Endodermal cell (in vitro differentiated cells): ENCODE measurements around the gene GPR150. TPM values are rescaled to one million over a fixed set of nuclear protein-coding genes. Genes with fewer than 3 reads are reported as not detected.

Experiments
- DNase-seq: peaks from one replicate; pipeline ENCODE4 v3.0.0-alpha.2; 2017
- H3K27ac ChIP-seq: 2 replicates; pipeline ENCODE4 v1.5.1; 2013; ENCODE audit warnings: mild to moderate bottlenecking, low read depth, low read length, moderate library complexity
- H3K27me3 ChIP-seq: 2 replicates; pipeline ENCODE4 v1.6.1; 2013; ENCODE audit warnings: mild to moderate bottlenecking, low read length, moderate library complexity; ENCODE audit not compliant: insufficient read depth, control insufficient read depth, poor library complexity, severe bottlenecking
- H3K36me3 ChIP-seq: 2 replicates; pipeline ENCODE4 v1.7.0; 2013; ENCODE audit warnings: mild to moderate bottlenecking, low read length, moderate library complexity; ENCODE audit not compliant: control insufficient read depth, insufficient read depth
- H3K4me1 ChIP-seq: one replicate; pipeline ENCODE4 v1.7.0; 2013; ENCODE audit warnings: low read length; ENCODE audit not compliant: control insufficient read depth, insufficient read depth
- H3K4me3 ChIP-seq: 2 replicates; pipeline ENCODE4 v1.5.1; 2013; ENCODE audit warnings: mild to moderate bottlenecking, low read length, moderate library complexity
- H3K9ac ChIP-seq: 2 replicates; pipeline ENCODE4 v1.6.1; 2013; ENCODE audit warnings: mild to moderate bottlenecking, low read length, moderate library complexity; ENCODE audit not compliant: poor library complexity, severe bottlenecking; ENCODE audit errors: extremely low read depth
- H3K9me3 ChIP-seq: 2 replicates; pipeline ENCODE4 v1.6.1; 2013; ENCODE audit warnings: mild to moderate bottlenecking, low read length, moderate library complexity; ENCODE audit not compliant: control insufficient read depth
- H3K27ac Mint-ChIP-seq: 2 replicates; pipeline ENCODE4 v1.8.0; 2020; ENCODE audit warnings: mixed read lengths
- H3K27me3 Mint-ChIP-seq: 2 replicates; pipeline ENCODE4 v1.8.0; 2021; ENCODE audit warnings: mild to moderate bottlenecking, mixed read lengths; ENCODE audit not compliant: insufficient read depth
- H3K36me3 Mint-ChIP-seq: 2 replicates; pipeline ENCODE4 v1.8.0; 2020; ENCODE audit warnings: low read depth, mixed read lengths
- H3K4me1 Mint-ChIP-seq: 2 replicates; pipeline ENCODE4 v1.8.0; 2020; ENCODE audit warnings: mixed read lengths
- H3K4me3 Mint-ChIP-seq: 2 replicates; pipeline ENCODE4 v1.8.0; 2020; ENCODE audit warnings: mild to moderate bottlenecking, moderate library complexity, mixed read lengths
- H3K9me3 Mint-ChIP-seq: 2 replicates; pipeline ENCODE4 v1.8.0; 2020; ENCODE audit warnings: mild to moderate bottlenecking, mixed read lengths
- WGBS, 2 experiments: methylation state at CpG; one replicate each; pipeline versions ENCODE4 v1.1.5 to v1.1.7; 2013; ENCODE audit warnings: missing lambda C conversion rate in 2 of 2, mixed read lengths in 1 of 2; ENCODE audit not compliant: insufficient coverage in 1 of 2, insufficient read length in 1 of 2; 5-methylcytosine and 5-hydroxymethylcytosine counted together
- total RNA-seq, 2 donors: library from RNA; stranded (reverse); fragmentation: NEBNext Ultra II Directional in 1 of 2; extraction: Animal tissue kit (Norgen Biotek cat#: 25700) in 1 of 2; gene quantifications; 2 replicates in 1 of 2; 3 replicates in 1 of 2; pipeline ENCODE4 v1.2.1, GENCODE V29; 2021
- TF ChIP-seq, protein P1 (sequence below): fragments of 200-600 bp; sonication (generic); conservative IDR thresholded peaks from 2 replicates; pipeline ENCODE4 v1.5.0; 2021; ENCODE audit warnings: antibody characterized with exemption, mild to moderate bottlenecking

GPR150 gene
- total RNA-seq, 2 donors from 2014 or later: 0.13 to 0.22 TPM

GRCh38 chr5:95633671-95634070, 13.8 kb downstream of the GPR150 start:
- Mint-ChIP-seq H3K36me3 (no peaks in the 10 kb centered on the region), H3K9me3 (peaks cover 13% of the 10 kb centered on the region), H3K27me3 (no peaks in the 10 kb centered on the region), H3K27ac (no peak overlapping the region), H3K4me3 (no peak overlapping the region), H3K4me1 (peaks cover 11% of the 10 kb centered on the region)
- Histone ChIP-seq H3K27me3 (no peaks in the 10 kb centered on the region), H3K4me3 (no peak overlapping the region), H3K9ac (no peak overlapping the region), H3K27ac (no peak overlapping the region), H3K4me1 (peaks cover 4% of the 10 kb centered on the region), H3K9me3 (peaks cover 9% of the 10 kb centered on the region), H3K36me3 (no peaks in the 10 kb centered on the region)
- no peak for DNase-seq
- TF ChIP-seq, protein P1, sequence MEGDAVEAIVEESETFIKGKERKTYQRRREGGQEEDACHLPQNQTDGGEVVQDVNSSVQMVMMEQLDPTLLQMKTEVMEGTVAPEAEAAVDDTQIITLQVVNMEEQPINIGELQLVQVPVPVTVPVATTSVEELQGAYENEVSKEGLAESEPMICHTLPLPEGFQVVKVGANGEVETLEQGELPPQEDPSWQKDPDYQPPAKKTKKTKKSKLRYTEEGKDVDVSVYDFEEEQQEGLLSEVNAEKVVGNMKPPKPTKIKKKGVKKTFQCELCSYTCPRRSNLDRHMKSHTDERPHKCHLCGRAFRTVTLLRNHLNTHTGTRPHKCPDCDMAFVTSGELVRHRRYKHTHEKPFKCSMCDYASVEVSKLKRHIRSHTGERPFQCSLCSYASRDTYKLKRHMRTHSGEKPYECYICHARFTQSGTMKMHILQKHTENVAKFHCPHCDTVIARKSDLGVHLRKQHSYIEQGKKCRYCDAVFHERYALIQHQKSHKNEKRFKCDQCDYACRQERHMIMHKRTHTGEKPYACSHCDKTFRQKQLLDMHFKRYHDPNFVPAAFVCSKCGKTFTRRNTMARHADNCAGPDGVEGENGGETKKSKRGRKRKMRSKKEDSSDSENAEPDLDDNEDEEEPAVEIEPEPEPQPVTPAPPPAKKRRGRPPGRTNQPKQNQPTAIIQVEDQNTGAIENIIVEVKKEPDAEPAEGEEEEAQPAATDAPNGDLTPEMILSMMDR: no peak
- 96 to 100% methylated on average over 2 to 3 of the region's 3 CpGs for WGBS, 2 experiments

DNA sequence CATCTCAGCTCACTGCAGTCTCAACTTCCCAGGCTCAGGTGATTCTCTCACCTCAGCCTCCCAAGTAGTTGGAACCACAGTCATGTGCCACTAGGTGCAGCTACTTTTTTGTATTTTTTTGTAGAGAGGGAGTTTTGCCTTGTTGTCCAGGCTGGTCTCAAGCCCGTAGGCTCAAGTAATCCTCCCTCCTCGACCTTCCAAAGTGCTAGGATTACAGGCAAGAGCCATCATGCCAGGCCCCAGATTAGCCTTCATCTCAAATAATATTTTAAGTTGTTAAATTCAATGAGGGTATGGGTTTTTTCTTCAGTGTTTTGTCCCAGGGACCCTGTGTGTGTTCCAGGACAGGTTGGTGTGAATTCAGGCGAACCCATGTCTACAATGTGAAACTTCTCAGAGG, 14.2 kb downstream of the GPR150 start:
- Histone ChIP-seq H3K4me3 (no peak overlapping the region), H3K27ac (no peak overlapping the region), H3K36me3 (no peaks in the 10 kb centered on the region), H3K9me3 (peaks cover 5% of the 10 kb centered on the region), H3K4me1 (peaks cover 4% of the 10 kb centered on the region), H3K27me3 (no peaks in the 10 kb centered on the region), H3K9ac (no peak overlapping the region)
- 91% methylated on average over 3 of the region's 3 CpGs; no CpG with 5 or more reads in 1 of the 2 experiments for WGBS, 2 experiments
- Mint-ChIP-seq H3K27ac (no peak overlapping the region), H3K27me3 (no peaks in the 10 kb centered on the region), H3K36me3 (no peaks in the 10 kb centered on the region), H3K9me3 (peaks cover 9% of the 10 kb centered on the region), H3K4me3 (no peak overlapping the region), H3K4me1 (peaks cover 11% of the 10 kb centered on the region)
- no peak for DNase-seq
- TF ChIP-seq, protein P1: no peak

- Mint-ChIP-seq H3K27me3 (no peaks in the 10 kb centered on the region), H3K4me1 (peaks cover 2% of the 10 kb centered on the region), H3K4me3 (no peak overlapping the region), H3K9me3 (no peaks in the 10 kb centered on the region), H3K36me3 (no peaks in the 10 kb centered on the region), H3K27ac (no peak overlapping the region)
- Histone ChIP-seq H3K36me3 (no peaks in the 10 kb centered on the region), H3K9ac (no peak overlapping the region), H3K27me3 (no peaks in the 10 kb centered on the region), H3K27ac (no peak overlapping the region), H3K4me1 (no peaks in the 10 kb centered on the region), H3K4me3 (no peak overlapping the region), H3K9me3 (peaks cover 6% of the 10 kb centered on the region)
- TF ChIP-seq, protein P1: no peak
- no peak for DNase-seq
- 86 to 88% methylated on average over 2 to 3 of the region's 3 CpGs for WGBS, 2 experiments
Observed at GRCh38 chr5:95638632-95639031, 18.7 kb downstream of the GPR150 start.
